Activated CD4-positive, alpha-beta T cell treated with anti-CD3 and anti-CD28 coated beads for 36 hours (primary cell): ENCODE data around the gene ACACB. TPM values are rescaled to one million over a fixed set of nuclear protein-coding genes. Genes with fewer than 3 reads are reported as not detected.

ENCODE experiments used
- ATAC-seq: fragments of 200-7000 bp; cut with Tn5 transposase; one replicate; pipeline ENCODE4 v1.10.0; 2021; ENCODE audit warnings: mild to moderate bottlenecking, moderate library complexity
- CTCF ChIA-PET: fragments of 350-600 bp; sonication (Branson Sonifier 250); formaldehyde crosslinking; loops from one replicate; lab custom pipeline; 2021; ENCODE audit warnings: antibody characterized with exemption; lab: Charles Lee
- POLR2A ChIA-PET: fragments of 350-600 bp; sonication (Branson Sonifier 250); formaldehyde crosslinking; loops from one replicate; lab custom pipeline; 2021; ENCODE audit warnings: antibody characterized with exemption, inconsistent platforms; lab: Charles Lee
- DNase-seq: peaks from one replicate; pipeline ENCODE4 v3.0.0-alpha.2; 2020
- H3K27ac Mint-ChIP-seq: one replicate; pipeline ENCODE4 v1.8.0; 2021; ENCODE audit warnings: mixed read lengths
- H3K27me3 Mint-ChIP-seq: one replicate; pipeline ENCODE4 v1.8.0; 2021; ENCODE audit warnings: mixed read lengths
- H3K36me3 Mint-ChIP-seq: one replicate; pipeline ENCODE4 v1.8.0; 2021; ENCODE audit warnings: low read depth, mixed read lengths
- H3K4me1 Mint-ChIP-seq: one replicate; pipeline ENCODE4 v1.8.0; 2021; ENCODE audit warnings: mixed read lengths
- H3K4me3 Mint-ChIP-seq: one replicate; pipeline ENCODE4 v1.8.0; 2021; ENCODE audit warnings: mild to moderate bottlenecking, moderate library complexity, mixed read lengths
- H3K9me3 Mint-ChIP-seq: one replicate; pipeline ENCODE4 v1.8.0; 2021; ENCODE audit warnings: low read depth, mixed read lengths
- intact Hi-C, 2 experiments: fragments of 100-400 bp; cut with DNase I in 1 of 2; cut with micrococcal nuclease in 1 of 2; formaldehyde crosslinking; loops; one replicate each; pipeline versions ENCODE4 v1.14.2 to v1.15.1; 2022 to 2024; cut with DNase I, micrococcal nuclease
- total RNA-seq, 2 experiments: library from RNA; stranded (reverse); gene quantifications; one replicate each; pipeline ENCODE4 v1.2.3, GENCODE V29; 2021

Gene ACACB
- total RNA-seq, 2 experiments from 2014 or later: 11.5 to 13.3 TPM

DNA sequence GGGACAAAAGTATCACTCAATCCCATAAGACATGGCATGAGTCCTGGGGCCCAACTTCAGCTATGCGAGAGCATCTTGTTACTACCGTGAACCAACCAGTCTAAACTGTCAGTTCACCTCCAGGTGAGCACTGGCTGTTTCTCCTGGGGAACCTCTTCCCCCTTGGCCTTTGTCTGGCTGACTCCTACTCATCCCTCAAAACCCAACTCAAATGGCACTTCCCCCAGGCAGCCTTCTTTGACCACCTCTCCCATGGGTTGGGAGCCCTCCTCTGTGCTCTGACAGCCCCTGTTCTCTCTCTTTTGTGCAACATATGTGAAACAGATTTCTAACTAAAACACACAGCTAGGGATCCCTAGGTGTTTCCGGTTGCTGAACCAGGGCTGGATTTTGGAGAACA, 155.0 kb downstream of the ACACB start:
- ATAC-seq (no peak), DNase-seq (no peak)
- Mint-ChIP-seq H3K27ac (no peak overlapping the region), H3K36me3 (peaks cover 1% of the 10 kb centered on the region), H3K4me1 (no peaks in the 10 kb centered on the region), H3K4me3 (no peak overlapping the region), H3K27me3 (peaks cover 9% of the 10 kb centered on the region), H3K9me3 (peaks cover 8% of the 10 kb centered on the region)
- POLR2A ChIA-PET: no interaction called here
- intact Hi-C loops: no loop called here
- CTCF ChIA-PET: no interaction called here

DNA sequence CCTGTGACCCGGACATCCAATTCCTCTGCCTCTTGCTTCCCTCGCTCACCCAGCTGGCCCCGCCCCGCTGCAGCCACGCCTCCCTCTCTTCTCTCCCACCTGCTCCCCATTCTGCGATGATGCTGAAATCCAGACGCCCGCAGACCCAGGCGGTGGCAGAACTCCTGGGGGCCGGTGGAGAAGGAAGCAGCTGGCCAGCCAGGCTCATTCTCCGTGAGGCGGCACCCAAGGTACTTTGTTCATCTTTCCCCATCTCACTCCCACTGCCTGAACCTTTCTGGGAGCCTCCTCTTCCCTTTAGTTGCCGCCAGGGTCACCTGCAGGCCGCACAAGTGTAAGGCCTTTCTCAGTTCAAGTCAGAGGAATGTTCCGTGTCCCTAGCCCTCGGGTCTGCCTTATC, 157.0 kb downstream of the ACACB start:
- ChIA-PET POLR2A (no interaction called here), CTCF (no interaction called here)
- Mint-ChIP-seq H3K36me3 (no peaks in the 10 kb centered on the region), H3K4me3 (no peak overlapping the region), H3K27ac (no peak overlapping the region), H3K4me1 (no peaks in the 10 kb centered on the region), H3K9me3 (peaks cover 8% of the 10 kb centered on the region), H3K27me3 (peaks cover 9% of the 10 kb centered on the region)
- no peak for ATAC-seq
- no peak for DNase-seq
- intact Hi-C loops: no loop called here

DNA sequence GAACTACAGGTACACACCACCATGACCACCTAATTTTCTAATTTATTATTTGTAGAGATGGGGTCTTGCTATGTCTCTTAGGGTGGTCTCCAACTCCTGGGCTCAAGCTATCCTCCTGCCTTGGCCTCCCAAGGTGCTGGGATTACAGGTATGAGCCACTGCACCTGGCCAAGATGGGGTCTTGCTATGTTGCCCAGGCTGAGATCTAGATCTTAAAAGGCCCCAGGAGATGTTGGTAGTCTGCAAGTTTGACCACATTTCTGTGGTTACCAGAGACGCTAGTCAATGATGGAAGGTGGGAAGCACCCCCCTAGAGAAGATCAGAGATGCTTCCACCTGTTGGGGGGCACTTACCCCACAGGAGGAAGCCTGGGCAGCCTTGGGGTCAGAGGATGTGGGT, 158.0 kb downstream of the ACACB start:
- ChIA-PET POLR2A (no interaction called here), CTCF (interaction anchor here (0.9 to 1.0 kb wide), 2 partner anchors 11 to 114 kb away, joined by 3 read pairs; no protein-coding TSS in a partner anchor)
- Mint-ChIP-seq H3K27me3 (peaks cover 9% of the 10 kb centered on the region), H3K4me3 (no peak overlapping the region), H3K27ac (no peak overlapping the region), H3K9me3 (peaks cover 8% of the 10 kb centered on the region), H3K4me1 (no peaks in the 10 kb centered on the region), H3K36me3 (no peaks in the 10 kb centered on the region)
- ATAC-seq (no peak), DNase-seq (no peak)
- intact Hi-C loops: no loop called here

GRCh38 chr12:109275173-109275572, 158.8 kb downstream of the ACACB start:
- Mint-ChIP-seq H3K36me3 (no peaks in the 10 kb centered on the region), H3K4me1 (no peaks in the 10 kb centered on the region), H3K27me3 (peaks cover 9% of the 10 kb centered on the region), H3K27ac (no peak overlapping the region), H3K9me3 (peaks cover 5% of the 10 kb centered on the region), H3K4me3 (no peak overlapping the region)
- intact Hi-C loops: no loop called here
- POLR2A ChIA-PET: no interaction called here
- no peak for ATAC-seq
- DNase-seq: no peak
- CTCF ChIA-PET: no interaction called here

DNA sequence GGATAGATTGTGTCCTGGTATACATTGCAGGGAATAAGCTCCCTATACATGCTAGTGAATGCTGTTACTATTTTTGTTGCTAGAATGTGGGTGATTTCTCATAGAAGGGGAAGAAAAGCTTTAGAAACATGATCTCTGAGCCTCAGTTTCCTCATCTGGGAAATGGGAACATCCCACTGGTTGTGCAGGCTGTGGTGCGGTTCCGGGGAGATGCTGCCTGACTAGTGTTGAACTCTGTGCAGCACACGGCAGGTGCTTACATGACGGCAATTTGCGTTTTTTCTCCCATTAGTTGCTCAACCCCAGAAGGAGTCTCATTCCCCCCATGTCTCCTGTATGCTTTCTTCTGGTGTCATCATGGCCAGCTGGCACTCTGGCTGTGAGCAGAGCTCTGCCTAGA, 159.8 kb downstream of the ACACB start:
- POLR2A ChIA-PET: no interaction called here
- Mint-ChIP-seq H3K9me3 (no peaks in the 10 kb centered on the region), H3K4me1 (no peaks in the 10 kb centered on the region), H3K27ac (no peak overlapping the region), H3K36me3 (no peaks in the 10 kb centered on the region), H3K4me3 (no peak overlapping the region), H3K27me3 (peaks cover 9% of the 10 kb centered on the region)
- intact Hi-C loops: no loop called here
- DNase-seq (no peak), ATAC-seq (no peak)
- CTCF ChIA-PET: no interaction called here

DNA sequence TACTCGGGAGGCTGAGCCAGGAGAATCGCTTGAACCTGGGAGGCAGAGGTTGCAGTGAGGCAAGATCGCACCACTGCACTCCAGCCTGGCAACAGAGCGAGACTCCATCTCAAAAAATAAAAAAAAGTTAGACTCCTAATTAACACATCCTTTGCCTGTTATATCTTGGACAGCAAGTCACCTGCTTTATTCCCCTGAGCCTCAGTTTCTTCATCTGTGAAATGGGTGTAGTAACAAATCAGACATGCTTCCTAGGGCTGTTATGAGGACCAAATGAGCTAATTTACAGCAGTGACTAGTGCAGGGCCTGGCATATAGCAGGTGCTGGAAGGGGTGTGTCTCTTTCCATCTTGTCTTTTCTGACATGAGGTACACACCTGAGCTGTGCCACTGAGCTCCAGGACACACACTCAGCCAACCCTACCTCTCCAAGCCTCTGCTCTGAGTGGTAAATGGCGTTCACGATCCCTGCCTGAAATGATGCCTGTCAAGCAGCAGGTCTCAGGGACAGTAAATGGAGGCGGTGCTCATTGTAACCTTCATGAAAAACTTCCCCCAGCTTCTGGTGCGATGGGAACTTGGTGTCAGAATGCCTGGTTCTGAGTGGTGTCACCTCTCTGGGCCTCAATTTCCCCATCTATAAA, 161.0 kb downstream of the ACACB start:
- ATAC-seq (no peak), DNase-seq (no peak)
- no peaks in the 10 kb centered on the region for H3K4me1 Mint-ChIP-seq
- CTCF ChIA-PET: no interaction called here
- H3K36me3 Mint-ChIP-seq: no peaks in the 10 kb centered on the region
- POLR2A ChIA-PET: no interaction called here
- H3K27me3 Mint-ChIP-seq: peaks cover 9% of the 10 kb centered on the region
- intact Hi-C loops: no loop called here
- H3K9me3 Mint-ChIP-seq: no peaks in the 10 kb centered on the region
- H3K27ac Mint-ChIP-seq: no peak overlapping the region
- no peak overlapping the region for H3K4me3 Mint-ChIP-seq

- intact Hi-C loops: no loop called here
- Mint-ChIP-seq H3K4me3 (no peak overlapping the region), H3K4me1 (no peaks in the 10 kb centered on the region), H3K27me3 (peaks cover 7% of the 10 kb centered on the region), H3K36me3 (no peaks in the 10 kb centered on the region), H3K27ac (no peak overlapping the region), H3K9me3 (no peaks in the 10 kb centered on the region)
- ChIA-PET POLR2A (interaction anchor here (0.6 kb wide), 1 partner anchor 217 kb away, joined by 12 read pairs; no protein-coding TSS in a partner anchor), CTCF (interaction anchor here (1.0 kb wide), 1 partner anchor 107 kb away, joined by 3 read pairs; no protein-coding TSS in a partner anchor)
- DNase-seq: no peak
- no peak for ATAC-seq
These were observed 161.7 kb downstream of the ACACB start for GRCh38 chr12:109277899-109278762.

- Mint-ChIP-seq H3K36me3 (no peaks in the 10 kb centered on the region), H3K27ac (no peak overlapping the region), H3K4me3 (no peak overlapping the region), H3K9me3 (no peaks in the 10 kb centered on the region), H3K4me1 (no peaks in the 10 kb centered on the region), H3K27me3 (peaks cover 7% of the 10 kb centered on the region)
- no peak for DNase-seq
- ChIA-PET CTCF (no interaction called here), POLR2A (no interaction called here)
- ATAC-seq: no peak
- intact Hi-C loops: no loop called here
These were observed 162.5 kb downstream of the ACACB start for GRCh38 chr12:109278912-109279311.

DNA sequence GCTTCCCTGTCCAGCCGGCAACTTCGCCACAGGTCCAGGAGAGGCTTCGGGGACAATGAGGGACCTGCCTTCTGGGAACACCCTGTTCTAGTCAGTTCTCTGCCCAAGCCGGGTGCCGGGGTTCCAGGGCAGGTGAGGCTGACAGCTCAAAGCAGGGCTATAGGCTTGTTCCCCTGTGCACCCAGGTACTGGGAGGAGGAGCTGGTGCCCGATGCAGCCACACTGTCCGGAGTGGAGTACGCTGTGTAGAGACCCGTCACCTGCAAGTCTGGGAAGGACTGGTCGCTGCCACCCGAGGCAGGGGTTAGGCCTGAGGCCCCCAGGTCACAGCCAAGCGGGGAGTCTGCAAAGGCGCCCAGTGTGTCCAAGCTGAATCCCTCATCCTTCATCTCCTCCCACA, 163.1 kb downstream of the ACACB start:
- H3K27ac Mint-ChIP-seq: no peak overlapping the region
- no peak for ATAC-seq
- no peak overlapping the region for H3K4me3 Mint-ChIP-seq
- no peaks in the 10 kb centered on the region for H3K4me1 Mint-ChIP-seq
- ChIA-PET POLR2A (no interaction called here), CTCF (no interaction called here)
- intact Hi-C loops: no loop called here
- H3K9me3 Mint-ChIP-seq: no peaks in the 10 kb centered on the region
- peaks cover 7% of the 10 kb centered on the region for H3K27me3 Mint-ChIP-seq
- no peak for DNase-seq
- no peaks in the 10 kb centered on the region for H3K36me3 Mint-ChIP-seq

DNA sequence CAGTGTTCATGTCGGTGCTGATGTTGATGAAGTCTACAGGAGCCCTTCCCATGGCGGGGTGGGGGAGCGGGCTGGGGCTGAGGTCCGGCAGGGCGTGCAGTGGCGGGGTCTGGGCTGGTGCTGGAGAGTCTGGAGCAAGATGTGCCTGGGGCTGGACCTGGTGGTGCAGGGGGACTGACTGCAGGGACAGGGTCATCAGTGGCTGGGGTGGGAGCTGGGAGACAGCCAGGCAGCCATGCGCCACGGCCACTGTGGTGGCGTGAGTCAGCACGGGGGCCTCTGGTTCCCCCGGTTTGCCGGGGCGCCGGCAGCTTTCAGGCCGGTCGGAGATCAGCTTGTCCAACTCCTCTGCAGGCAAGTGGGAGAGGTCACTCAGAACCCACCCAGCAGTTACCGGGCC, 165.1 kb downstream of the ACACB start:
- ChIA-PET POLR2A (no interaction called here), CTCF (no interaction called here)
- ATAC-seq (no peak), DNase-seq (no peak)
- Mint-ChIP-seq H3K4me1 (no peaks in the 10 kb centered on the region), H3K36me3 (no peaks in the 10 kb centered on the region), H3K9me3 (no peaks in the 10 kb centered on the region), H3K27me3 (no peaks in the 10 kb centered on the region), H3K27ac (no peak overlapping the region), H3K4me3 (no peak overlapping the region)
- intact Hi-C loops: no loop called here

- no peak for ATAC-seq
- intact Hi-C loops: no loop called here
These were observed 168.0 kb downstream of the ACACB start for GRCh38 chr12:109284392-109284791.

DNA sequence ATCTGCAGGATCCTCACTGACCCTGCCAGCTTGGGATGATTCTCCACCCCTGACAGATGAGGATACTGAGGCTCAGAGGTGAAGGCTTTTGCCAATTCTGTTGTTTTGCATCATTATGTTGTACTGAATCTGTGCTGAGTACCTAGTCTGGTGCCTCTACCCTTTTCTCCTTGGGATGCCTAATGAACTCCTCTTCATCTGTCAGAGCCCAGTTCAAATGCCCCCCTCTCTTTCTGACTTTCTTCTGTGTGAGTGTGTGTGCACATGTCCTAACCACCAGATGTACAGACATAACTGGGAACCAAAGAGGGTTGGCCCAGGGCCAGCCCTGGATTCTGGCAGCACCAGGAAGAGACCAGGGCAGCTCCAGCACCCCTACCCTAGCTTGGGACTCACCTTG, 169.9 kb downstream of the ACACB start:
- peaks cover 4% of the 10 kb centered on the region for H3K27me3 Mint-ChIP-seq
- DNase-seq (no peak), ATAC-seq (no peak)
- H3K27ac Mint-ChIP-seq: no peak overlapping the region
- CTCF ChIA-PET: no interaction called here
- H3K4me1 Mint-ChIP-seq: no peaks in the 10 kb centered on the region
- no peaks in the 10 kb centered on the region for H3K9me3 Mint-ChIP-seq
- H3K36me3 Mint-ChIP-seq: no peaks in the 10 kb centered on the region
- POLR2A ChIA-PET: no interaction called here
- no peak overlapping the region for H3K4me3 Mint-ChIP-seq
- intact Hi-C loops: no loop called here

More at GRCh38 chr12:109284392-109284791, 168.0 kb downstream of the ACACB start:
- no peaks in the 10 kb centered on the region for H3K4me1 Mint-ChIP-seq
- CTCF ChIA-PET: no interaction called here
- H3K9me3 Mint-ChIP-seq: no peaks in the 10 kb centered on the region
- no peak overlapping the region for H3K27ac Mint-ChIP-seq
- H3K4me3 Mint-ChIP-seq: no peak overlapping the region
- peaks cover 4% of the 10 kb centered on the region for H3K27me3 Mint-ChIP-seq
- H3K36me3 Mint-ChIP-seq: no peaks in the 10 kb centered on the region
- no peak for DNase-seq
- POLR2A ChIA-PET: no interaction called here
